Hypothalamus (tissue), 51 donors: ENCODE data around the gene SYT1.

ENCODE experiments used
- DNase-seq, 51 donors: peaks; one replicate each; lab custom pipeline; 2025; lab: John Stamatoyannopoulos, UW

The SYT1 gene

GRCh38 chr12:79482323-79482722 is 617.7 kb downstream of the SYT1 start:
- DNase-seq, result peak in 2 of 51 donors; percentile 1 to 5

GRCh38 chr12:79482921-79483320 is 618.3 kb downstream of the SYT1 start:
- no peak for DNase-seq

GRCh38 chr12:79486154-79486553 is 621.6 kb downstream of the SYT1 start:
- DNase-seq, result no peak

GRCh38 chr12:79487386-79488110 is 623.0 kb downstream of the SYT1 start:
- no peak for DNase-seq
